Naive thymus-derived CD8-positive, alpha-beta T cell (primary cell): Measurements from ENCODE around the gene STPG4. TPM values are rescaled to one million over a fixed set of nuclear protein-coding genes. Genes with fewer than 3 reads are reported as not detected.
"Not testable (repeated sequence)": the region's sequence is repeated elsewhere in the genome, so short reads cannot be mapped to it uniquely, and the experiment has no call there.

Source experiments
- ATAC-seq, 2 donors: fragments of 150-1000 bp; cut with Tn5 transposase in 1 of 2; sonication (Bioruptor Pico), chemical (Tn5 transposase) in 1 of 2; 1 replicate in 1 of 2; 2 replicates in 1 of 2; pipeline ENCODE4 v1.10.0; 2021; ENCODE audit warnings: mild to moderate bottlenecking in 2 of 2, moderate library complexity in 2 of 2
- POLR2A ChIA-PET: fragments of 350-600 bp; sonication (Branson Sonifier 250); formaldehyde crosslinking; loops from one replicate; lab custom pipeline; 2021; ENCODE audit warnings: antibody characterized with exemption; lab: Charles Lee
- DNase-seq, 10 donors: peaks; one replicate each; pipeline versions ENCODE4 v3.0.0 to v3.0.0-alpha.2; 2020 to 2022
- H3K27ac Mint-ChIP-seq, 10 donors: one replicate each; pipeline ENCODE4 v1.8.0; 2020 to 2022; ENCODE audit warnings: mild to moderate bottlenecking in 10 of 10, mixed read lengths in 10 of 10, moderate library complexity in 4 of 10, inconsistent platforms in 1 of 10
- H3K27me3 Mint-ChIP-seq, 5 donors: one replicate each; pipeline ENCODE4 v1.8.0; 2021 to 2022; ENCODE audit warnings: mixed read lengths in 5 of 5
- H3K36me3 Mint-ChIP-seq, 3 donors: one replicate each; pipeline ENCODE4 v1.8.0; 2020 to 2022; ENCODE audit warnings: mixed read lengths in 3 of 3, mild to moderate bottlenecking in 2 of 3, inconsistent platforms in 1 of 3
- H3K4me1 Mint-ChIP-seq, 4 donors: one replicate each; pipeline ENCODE4 v1.8.0; 2021 to 2022; ENCODE audit warnings: mixed read lengths in 4 of 4
- H3K4me3 Mint-ChIP-seq, 10 donors: one replicate each; pipeline ENCODE4 v1.8.0; 2020 to 2022; ENCODE audit warnings: mild to moderate bottlenecking in 10 of 10, mixed read lengths in 10 of 10, moderate library complexity in 6 of 10, inconsistent platforms in 1 of 10
- H3K9me3 Mint-ChIP-seq, 9 donors: one replicate each; pipeline ENCODE4 v1.8.0; 2020 to 2022; ENCODE audit warnings: mixed read lengths in 9 of 9, mild to moderate bottlenecking in 3 of 9, inconsistent platforms in 1 of 9, moderate library complexity in 1 of 9
- polyA plus RNA-seq, 3 donors: library from polyadenylated mRNA; unstranded; fragments of 300-500 nt; fragmentation: Illumina TruSeq; gene quantifications; one replicate each; pipeline ENCODE4 v1.2.3, GENCODE V29; 2021
- total RNA-seq, 8 experiments: library from RNA in 2 of 8; stranded (reverse) in 2 of 8; gene quantifications; one replicate each; pipeline ENCODE4 v1.2.3 and lab custom pipeline; 2021 to 2026

The STPG4 gene
- total and polyA plus RNA-seq, 5 experiments from 2014 or later, result 0.47 to 1.0 TPM; not detected in 3

DNA sequence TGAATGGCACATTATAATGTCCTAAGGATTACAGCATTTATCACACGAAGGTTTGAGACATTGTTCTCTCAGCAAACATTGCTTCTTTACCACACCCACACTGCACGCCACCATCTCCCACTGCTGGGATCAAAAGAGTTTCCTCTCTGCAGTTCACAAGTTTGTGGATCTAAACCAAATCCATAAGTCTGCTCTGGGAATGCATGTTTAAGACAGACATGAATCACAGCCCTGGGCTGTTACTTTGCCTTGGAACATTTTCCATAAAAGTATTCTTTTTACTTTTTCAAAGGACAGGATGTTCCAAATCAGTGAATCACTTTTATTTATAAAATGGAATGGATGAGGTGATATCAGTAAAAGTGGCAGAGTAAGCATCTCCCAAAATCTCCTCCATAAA is 36.1 kb downstream of the STPG4 start:
- POLR2A ChIA-PET, result interaction anchor here (0.5 kb wide), 1 partner anchor 22 kb away, joined by 4 read pairs; no protein-coding TSS in a partner anchor
- Mint-ChIP-seq H3K27ac (no peak overlapping the region), H3K4me1 (peaks cover 0 to 1% (median 0%) of the 10 kb centered on the region in 4 donors), H3K4me3 (no peak overlapping the region), H3K36me3 (no peaks in the 10 kb centered on the region), H3K27me3 (no peaks in the 10 kb centered on the region), H3K9me3 (no peaks in the 10 kb centered on the region)
- DNase-seq (no peak), ATAC-seq (no peak)

DNA sequence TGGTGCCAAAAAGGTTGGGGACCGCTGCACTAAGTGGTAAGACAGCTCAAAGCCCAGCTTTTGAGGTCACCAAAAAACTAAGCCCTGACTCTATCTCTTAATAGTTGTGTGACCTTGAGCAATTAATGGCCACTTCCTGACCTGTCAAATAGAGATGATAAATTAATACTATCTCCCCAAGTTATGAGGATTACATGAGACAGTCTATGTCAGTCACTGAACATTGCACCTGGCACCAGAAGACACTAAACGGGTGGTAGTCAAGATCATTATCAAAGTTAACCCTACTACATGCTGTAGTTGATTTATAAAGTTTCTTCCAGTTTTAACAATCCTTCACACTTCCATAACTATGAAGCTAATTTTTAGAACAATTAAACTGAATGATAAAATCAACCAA is 36.5 kb downstream of the STPG4 start:
- POLR2A ChIA-PET, result interaction anchor here (0.5 kb wide), 1 partner anchor 23 kb away, joined by 4 read pairs; no protein-coding TSS in a partner anchor
- Mint-ChIP-seq H3K27me3 (no peaks in the 10 kb centered on the region), H3K4me1 (peaks cover 0 to 1% (median 0%) of the 10 kb centered on the region in 4 donors), H3K36me3 (no peaks in the 10 kb centered on the region), H3K4me3 (no peak overlapping the region), H3K9me3 (no peaks in the 10 kb centered on the region), H3K27ac (no peak overlapping the region)
- ATAC-seq (no peak), DNase-seq (no peak)

DNA sequence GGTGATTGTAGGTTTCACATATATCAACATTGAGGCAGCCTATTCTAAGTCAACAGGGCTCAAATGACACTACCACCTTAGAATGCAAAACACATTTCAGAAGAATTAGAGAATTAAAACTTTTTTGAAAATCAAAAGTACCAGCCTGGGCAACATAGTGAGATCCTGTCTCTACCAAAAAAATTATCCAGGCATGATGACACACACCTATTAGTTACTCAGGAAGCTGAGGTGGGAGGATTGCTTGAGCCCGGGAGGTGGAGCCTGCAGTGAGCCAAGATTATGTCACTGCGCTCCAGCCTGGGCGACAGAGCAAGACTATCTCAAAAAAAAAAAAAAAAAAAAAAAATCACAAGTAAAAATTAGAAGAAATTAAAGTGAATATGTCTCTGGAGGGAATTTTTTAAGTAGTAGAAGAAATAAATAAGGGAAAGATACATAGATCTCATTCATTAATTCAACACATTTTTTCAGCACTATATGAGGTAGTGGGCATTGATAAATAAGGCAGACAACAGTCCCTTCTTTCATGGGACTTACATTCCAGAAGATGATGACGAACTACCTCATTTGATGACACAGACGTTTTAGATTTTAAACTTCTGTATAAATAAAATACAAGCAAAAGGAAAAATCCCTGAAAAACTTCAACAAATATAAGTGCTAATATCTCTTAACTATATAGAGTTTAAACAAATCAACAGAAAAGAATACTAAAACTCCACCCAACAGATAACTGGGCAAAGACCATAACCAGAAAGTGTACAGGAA is 42.3 kb downstream of the STPG4 start:
- POLR2A ChIA-PET, result no interaction called here
- no peaks in the 10 kb centered on the region for H3K27me3 Mint-ChIP-seq
- no peaks in the 10 kb centered on the region for H3K9me3 Mint-ChIP-seq
- no peak for ATAC-seq
- no peak for DNase-seq
- H3K4me3 Mint-ChIP-seq, result no peak overlapping the region
- H3K27ac Mint-ChIP-seq, result no peak overlapping the region
- peaks cover 0 to 1% (median 0%) of the 10 kb centered on the region in 4 donors for H3K4me1 Mint-ChIP-seq
- H3K36me3 Mint-ChIP-seq, result no peaks in the 10 kb centered on the region

DNA sequence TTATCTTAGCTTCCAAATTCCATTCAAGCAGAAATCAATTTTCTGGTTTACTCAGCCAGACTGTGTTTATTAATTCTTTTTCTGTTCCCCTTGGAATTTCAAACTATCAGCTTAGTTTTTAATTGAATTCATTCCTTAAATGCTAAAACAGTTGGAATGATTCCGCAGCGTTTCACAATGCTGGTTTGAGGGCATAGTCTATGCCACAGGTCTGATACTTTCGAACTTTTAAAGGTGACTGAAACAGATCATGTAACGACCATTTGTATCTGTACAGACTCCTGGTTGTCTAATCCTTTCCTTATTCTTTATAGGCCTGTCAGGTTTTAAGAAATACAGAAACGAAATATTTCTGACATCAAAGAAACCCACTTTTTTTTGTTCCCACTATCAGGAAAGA is 45.4 kb downstream of the STPG4 start:
- H3K4me1 Mint-ChIP-seq, result peaks cover 0 to 1% (median 0%) of the 10 kb centered on the region in 4 donors

DNA sequence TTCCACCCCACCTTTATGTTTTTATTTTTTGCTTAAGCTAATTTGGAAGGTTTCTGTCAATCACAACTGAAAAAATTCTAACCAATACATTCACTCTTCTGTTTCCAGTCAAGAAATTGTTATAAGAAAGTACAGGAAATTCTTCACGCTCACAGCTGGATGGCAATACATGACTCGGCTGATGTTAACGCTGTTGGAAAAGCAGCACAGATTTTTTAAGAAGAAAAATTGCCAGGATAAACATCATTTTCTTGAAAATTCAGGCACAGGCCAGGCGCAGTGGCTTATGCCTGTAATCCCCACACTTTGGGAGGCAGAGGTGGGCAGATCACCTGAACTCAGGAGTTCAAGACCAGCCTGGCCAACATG is 46.1 kb downstream of the STPG4 start:
- DNase-seq (no peak), ATAC-seq (no peak)
- Mint-ChIP-seq H3K27me3 (no peaks in the 10 kb centered on the region), H3K27ac (no peak overlapping the region), H3K4me3 (no peak overlapping the region), H3K9me3 (no peaks in the 10 kb centered on the region), H3K36me3 (no peaks in the 10 kb centered on the region), H3K4me1 (peaks cover 0 to 1% (median 0%) of the 10 kb centered on the region in 4 donors)
- POLR2A ChIA-PET, result no interaction called here

More for the DNA sequence above, 45.4 kb downstream of the STPG4 start:
- POLR2A ChIA-PET, result no interaction called here
- H3K27me3 Mint-ChIP-seq, result no peaks in the 10 kb centered on the region
- no peaks in the 10 kb centered on the region for H3K36me3 Mint-ChIP-seq
- DNase-seq (no peak), ATAC-seq (no peak)
- H3K27ac Mint-ChIP-seq, result no peak overlapping the region
- H3K4me3 Mint-ChIP-seq, result no peak overlapping the region
- H3K9me3 Mint-ChIP-seq, result no peaks in the 10 kb centered on the region

DNA sequence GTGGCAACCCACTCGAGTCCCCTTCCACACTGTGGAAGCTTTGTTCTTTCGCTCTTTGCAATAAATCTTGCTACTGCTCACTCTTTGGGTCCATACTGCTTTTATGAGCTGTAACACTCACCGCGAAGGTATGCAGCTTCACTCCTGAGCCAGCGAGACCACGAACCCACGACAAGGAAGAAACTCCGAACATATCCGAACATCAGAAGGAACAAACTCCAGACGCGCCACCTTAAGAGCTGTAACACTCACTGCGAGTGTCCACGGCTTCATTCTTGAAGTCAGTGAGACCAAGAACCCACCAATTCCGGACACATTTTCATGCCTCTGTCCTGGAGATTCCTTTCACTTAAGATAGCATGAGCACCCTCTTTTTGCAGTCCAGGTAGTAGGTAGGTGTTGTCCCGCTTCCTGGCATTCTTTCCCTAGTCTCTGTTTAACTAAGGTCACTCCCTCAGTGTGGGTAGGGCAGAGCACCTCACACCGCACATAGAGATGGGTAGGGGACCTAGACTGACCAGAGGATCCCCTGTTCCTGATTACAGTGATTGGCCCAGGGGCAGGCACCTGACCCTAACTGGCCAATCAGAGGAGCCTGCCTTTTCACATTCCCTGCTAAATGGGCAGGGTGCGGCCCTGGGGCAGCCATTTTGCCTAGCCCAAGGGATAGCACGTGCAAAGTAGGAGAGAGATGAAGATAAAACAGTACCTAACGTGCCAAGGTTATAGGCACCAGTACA is 46.7 kb downstream of the STPG4 start:
- H3K4me3 Mint-ChIP-seq, DNase-seq, H3K36me3 Mint-ChIP-seq, H3K9me3 Mint-ChIP-seq, H3K27me3 Mint-ChIP-seq, H3K4me1 Mint-ChIP-seq, ATAC-seq, POLR2A ChIA-PET: not testable (repeated sequence)
- peak overlapping the region in 1 of 10 donors; percentile 26 for H3K27ac Mint-ChIP-seq

DNA sequence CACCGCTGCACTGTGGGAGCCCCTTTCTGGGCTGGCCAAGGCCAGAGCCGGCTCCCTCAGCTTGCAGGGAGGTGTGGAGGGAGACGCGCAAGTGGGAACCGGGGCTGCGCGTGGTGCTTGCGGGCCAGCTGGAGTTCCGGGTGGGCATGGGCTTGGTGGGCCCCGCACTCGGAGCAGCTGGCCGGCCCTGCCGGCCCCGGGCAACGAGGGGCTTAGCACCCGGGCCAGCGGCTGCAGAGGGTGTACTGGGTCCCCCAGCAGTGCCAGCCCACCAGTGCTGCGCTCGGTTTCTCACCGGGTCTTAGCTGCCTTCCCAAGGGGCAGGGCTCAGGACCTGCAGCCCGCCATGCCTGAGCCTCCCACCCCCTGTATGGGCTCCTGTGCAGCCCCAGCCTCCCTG is 47.9 kb downstream of the STPG4 start:
- POLR2A ChIA-PET, result not testable (repeated sequence)

DNA sequence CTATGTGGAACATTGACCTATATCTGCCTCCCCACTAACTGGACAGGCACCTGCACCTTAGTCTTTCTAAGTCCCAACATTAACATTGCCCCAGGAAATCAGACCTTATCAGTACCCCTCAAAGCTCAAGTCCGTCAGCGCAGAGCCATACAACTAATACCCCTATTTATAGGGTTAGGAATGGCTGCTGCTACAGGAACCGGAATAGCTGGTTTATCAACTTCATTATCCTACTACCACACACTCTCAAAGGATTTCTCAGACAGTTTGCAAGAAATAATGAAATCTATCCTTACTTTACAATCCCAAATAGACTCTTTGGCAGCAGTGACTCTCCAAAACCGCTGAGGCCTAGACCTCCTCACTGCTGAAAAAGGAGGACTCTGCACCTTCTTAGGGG is 48.9 kb downstream of the STPG4 start:
- DNase-seq, H3K27me3 Mint-ChIP-seq, H3K9me3 Mint-ChIP-seq, H3K4me3 Mint-ChIP-seq, H3K36me3 Mint-ChIP-seq, POLR2A ChIA-PET, H3K4me1 Mint-ChIP-seq, ATAC-seq, H3K27ac Mint-ChIP-seq: not testable (repeated sequence)

More for the DNA sequence above, 47.9 kb downstream of the STPG4 start:
- not testable (repeated sequence) for DNase-seq, H3K9me3 Mint-ChIP-seq, ATAC-seq, H3K27me3 Mint-ChIP-seq, H3K27ac Mint-ChIP-seq, H3K4me3 Mint-ChIP-seq, H3K4me1 Mint-ChIP-seq, H3K36me3 Mint-ChIP-seq

DNA sequence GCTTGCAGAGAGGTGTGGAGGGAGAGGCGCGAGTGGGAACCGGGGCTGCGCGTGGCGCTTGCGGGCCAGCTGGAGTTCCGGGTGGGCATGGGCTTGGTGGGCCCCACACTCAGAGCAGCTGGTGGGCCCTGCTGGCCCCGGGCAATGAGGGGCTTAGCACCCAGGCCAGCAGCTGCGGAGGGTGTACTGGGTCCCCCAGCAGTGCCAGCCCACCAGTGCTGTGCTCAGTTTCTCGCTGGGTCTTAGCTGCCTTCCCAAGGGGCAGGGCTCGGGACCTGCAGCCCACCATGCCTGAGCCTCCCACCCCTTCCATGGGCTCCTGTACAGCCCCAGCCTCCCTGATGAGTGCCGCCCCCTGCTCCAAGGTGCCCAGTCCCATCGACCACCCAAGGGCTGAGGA is 55.4 kb downstream of the STPG4 start:
- H3K36me3 Mint-ChIP-seq, DNase-seq, H3K4me3 Mint-ChIP-seq, POLR2A ChIA-PET, H3K27me3 Mint-ChIP-seq, H3K4me1 Mint-ChIP-seq, H3K9me3 Mint-ChIP-seq, ATAC-seq, H3K27ac Mint-ChIP-seq: not testable (repeated sequence)

DNA sequence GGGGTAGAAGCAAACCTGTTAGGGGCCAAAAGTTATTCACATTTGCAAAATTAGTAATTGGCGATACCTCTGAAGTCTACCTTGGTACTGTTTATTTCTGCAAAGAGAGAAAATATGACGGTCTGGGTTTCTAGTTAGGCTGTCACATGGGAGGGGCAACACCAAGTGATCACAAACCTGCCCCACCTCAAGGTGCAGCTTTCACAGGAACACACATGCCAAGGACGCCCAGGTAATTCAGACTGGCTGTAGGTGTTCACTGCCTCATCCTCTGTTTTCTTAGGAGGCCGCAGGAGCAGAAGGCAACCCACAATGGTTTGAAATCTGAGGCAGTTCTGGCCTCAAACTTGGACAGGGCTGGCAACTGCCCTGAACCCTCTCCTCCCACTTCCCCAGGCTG is 56.2 kb downstream of the STPG4 start:
- H3K4me3 Mint-ChIP-seq, result no peak overlapping the region
- no peak overlapping the region for H3K27ac Mint-ChIP-seq
- no peak for DNase-seq
- ATAC-seq, result no peak
- peaks cover 0 to 6% (median 3%) of the 10 kb centered on the region in 4 donors for H3K4me1 Mint-ChIP-seq
- H3K9me3 Mint-ChIP-seq, result no peaks in the 10 kb centered on the region
- POLR2A ChIA-PET, result no interaction called here
- H3K36me3 Mint-ChIP-seq, result no peaks in the 10 kb centered on the region
- no peaks in the 10 kb centered on the region for H3K27me3 Mint-ChIP-seq

DNA sequence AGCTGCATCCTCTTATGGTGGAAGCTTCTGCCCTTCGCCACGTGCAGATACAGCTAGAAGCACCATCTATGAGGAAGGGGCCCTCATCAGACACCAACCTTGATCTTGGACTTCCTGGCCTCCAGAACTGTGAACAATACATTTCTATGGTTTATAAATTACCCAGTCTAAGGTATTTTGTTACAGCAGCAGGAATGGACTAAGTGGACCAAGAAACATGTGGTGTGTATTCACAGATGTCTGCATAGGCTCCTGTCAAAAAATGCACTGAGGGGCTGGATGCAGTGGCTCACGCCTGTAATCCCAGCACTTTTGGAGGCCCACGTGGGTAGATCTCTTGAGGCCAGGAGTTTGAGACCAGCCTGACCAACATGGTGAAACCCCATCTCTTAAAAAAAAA is 57.5 kb downstream of the STPG4 start:
- peaks cover 0 to 6% (median 3%) of the 10 kb centered on the region in 4 donors for H3K4me1 Mint-ChIP-seq
- H3K27me3 Mint-ChIP-seq, result no peaks in the 10 kb centered on the region
- no peak overlapping the region for H3K27ac Mint-ChIP-seq
- POLR2A ChIA-PET, result no interaction called here
- H3K4me3 Mint-ChIP-seq, result no peak overlapping the region
- DNase-seq, result no peak
- no peaks in the 10 kb centered on the region for H3K36me3 Mint-ChIP-seq
- H3K9me3 Mint-ChIP-seq, result no peaks in the 10 kb centered on the region
- no peak for ATAC-seq

DNA sequence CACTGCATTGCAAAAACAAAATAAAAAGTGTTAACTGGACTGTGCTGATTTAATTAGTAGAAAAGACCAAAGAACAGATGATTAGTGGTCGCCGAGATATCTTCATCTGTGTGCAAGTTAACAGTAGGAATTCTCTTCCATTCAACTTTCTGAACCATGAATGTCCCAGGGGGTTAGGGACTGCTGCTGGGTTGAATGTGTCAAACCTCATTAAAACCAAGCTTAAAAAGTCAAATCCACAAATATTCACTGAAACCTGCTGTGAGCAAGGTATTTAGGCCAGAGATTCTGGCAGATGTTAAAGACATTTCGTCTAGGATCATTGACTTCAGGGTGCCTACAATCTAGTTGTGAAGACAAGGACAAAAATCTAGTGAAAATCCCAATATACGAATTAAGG is 58.7 kb downstream of the STPG4 start:
- H3K27ac Mint-ChIP-seq, result no peak overlapping the region
- ATAC-seq (no peak), DNase-seq (no peak)
- H3K36me3 Mint-ChIP-seq, result no peaks in the 10 kb centered on the region
- no peak overlapping the region for H3K4me3 Mint-ChIP-seq
- no peaks in the 10 kb centered on the region for H3K27me3 Mint-ChIP-seq
- POLR2A ChIA-PET, result no interaction called here
- H3K4me1 Mint-ChIP-seq, result peaks cover 0 to 3% (median 2%) of the 10 kb centered on the region in 4 donors
- no peaks in the 10 kb centered on the region for H3K9me3 Mint-ChIP-seq

DNA sequence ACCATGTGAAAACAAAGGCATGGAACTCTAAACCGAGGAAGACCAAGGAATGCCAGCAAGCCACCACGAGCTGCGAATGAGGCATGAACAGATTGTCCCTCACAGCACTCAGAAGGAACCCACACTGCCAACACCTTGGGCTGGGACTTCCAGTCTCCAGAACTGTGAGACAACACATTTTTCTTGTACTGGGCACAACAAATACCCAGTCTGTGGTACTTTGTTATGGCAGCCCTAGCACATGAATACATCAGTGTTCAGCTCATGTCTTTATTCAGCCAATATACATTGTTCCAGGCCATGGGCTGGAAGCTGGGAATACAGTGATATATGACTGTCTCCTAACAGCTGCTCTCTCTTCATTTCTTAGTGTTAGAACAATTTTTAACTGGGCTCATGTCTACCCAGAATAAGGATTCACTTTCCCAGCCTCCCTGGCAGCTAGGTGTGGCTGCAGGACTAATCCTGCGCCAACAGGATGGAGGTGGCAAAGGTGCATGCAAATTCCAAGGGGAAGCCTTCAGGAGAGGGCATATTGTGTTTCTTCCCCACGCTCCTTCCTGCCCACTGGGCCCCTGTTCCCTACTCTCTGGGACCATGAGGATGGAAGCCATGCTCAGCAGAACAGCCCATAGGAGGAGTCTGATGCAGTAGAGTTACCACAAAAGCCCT is 59.6 kb downstream of the STPG4 start:
- H3K4me3 Mint-ChIP-seq, result no peak overlapping the region
- no peak overlapping the region for H3K27ac Mint-ChIP-seq
- H3K27me3 Mint-ChIP-seq, result no peaks in the 10 kb centered on the region
- POLR2A ChIA-PET, result no interaction called here
- H3K36me3 Mint-ChIP-seq, result no peaks in the 10 kb centered on the region
- H3K4me1 Mint-ChIP-seq, result peaks cover 0 to 3% (median under 1%) of the 10 kb centered on the region in 4 donors
- H3K9me3 Mint-ChIP-seq, result no peaks in the 10 kb centered on the region
- DNase-seq (no peak), ATAC-seq (no peak)
